ENCODE measurements around the gene ABCC1.

The ABCC1 gene

DNA sequence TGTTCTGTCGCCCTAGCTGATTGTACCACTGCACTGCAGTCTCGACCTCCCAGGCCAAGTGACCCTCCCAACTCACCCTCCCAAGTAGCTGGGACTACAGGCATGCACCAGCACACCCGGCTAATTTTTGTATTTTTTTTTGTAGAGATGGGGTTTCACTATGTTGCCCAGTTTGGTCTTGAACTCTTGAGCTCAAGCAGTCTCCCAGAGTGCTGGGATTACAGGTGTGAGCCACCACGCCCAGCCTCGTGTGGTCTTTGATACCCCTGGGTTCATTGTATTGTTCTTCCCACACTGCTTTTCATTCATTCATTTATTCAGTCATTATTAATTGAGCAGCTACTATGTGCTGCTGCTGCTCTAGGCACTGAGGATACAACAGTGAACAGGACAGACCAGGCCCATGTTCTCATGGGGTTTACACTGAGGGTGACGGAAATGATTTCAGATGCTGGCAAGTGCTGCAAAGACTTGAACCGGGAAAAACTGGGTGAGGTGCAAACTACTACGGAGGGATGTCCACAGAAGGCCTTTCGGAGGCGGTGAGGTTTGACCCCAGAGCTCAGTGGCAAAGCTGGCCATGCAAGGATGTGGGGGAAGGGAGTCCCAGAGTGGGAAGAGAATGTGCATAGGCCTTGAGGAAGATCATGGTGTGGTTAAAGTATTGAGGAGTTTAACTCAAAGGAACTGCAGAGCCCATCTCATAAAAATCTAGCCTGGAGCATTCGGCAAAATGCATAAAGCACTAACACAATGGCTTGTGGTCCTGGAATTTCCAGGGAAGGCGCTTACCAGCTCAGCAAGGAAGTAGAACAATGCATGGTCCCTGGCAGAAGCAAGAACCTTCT lies 10.9 kb downstream of the ABCC1 start:
- Histone ChIP-seq H3K27ac (ENCODE audit: low read length) (no peak overlapping the region), H3K9ac (ENCODE audit: low read length) (no peak overlapping the region), H3K4me3 (ENCODE audit: low read length) (no peak overlapping the region), H3K9me3 (ENCODE audit: control insufficient read depth, low read depth, low read length) (peaks cover 3% of the 10 kb centered on the region), H3K27me3 (ENCODE audit: control insufficient read depth, insufficient read depth, low read length) (no peaks in the 10 kb centered on the region), H3K36me3 (ENCODE audit: control insufficient read depth, low read depth, low read length) (no peaks in the 10 kb centered on the region), H3K4me1 (ENCODE audit: control insufficient read depth, low read depth, low read length) (peaks cover 9% of the 10 kb centered on the region)

DNA sequence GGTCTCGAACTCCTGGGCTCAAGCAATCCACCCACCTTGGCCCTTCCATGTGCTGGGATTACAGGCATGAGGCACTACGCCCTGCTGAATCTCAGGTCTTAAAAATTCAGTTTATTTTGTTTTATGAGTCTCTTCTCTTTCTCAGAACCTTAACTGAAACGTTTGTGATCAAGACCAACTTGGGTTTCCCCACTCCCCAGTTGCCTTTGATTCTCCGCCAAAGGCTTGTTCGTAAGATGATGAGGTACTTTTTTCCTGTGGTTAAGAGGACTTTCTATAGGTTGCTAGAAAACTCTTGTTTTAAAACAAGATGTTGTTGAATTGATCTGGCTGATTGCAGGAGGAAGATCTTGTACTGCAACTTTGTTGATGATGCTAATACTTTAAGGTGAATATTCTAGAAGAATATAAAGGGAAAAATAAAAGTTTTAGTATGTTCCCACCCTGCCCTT lies 11.7 kb downstream of the ABCC1 start:
- Histone ChIP-seq H3K36me3 (ENCODE audit: control insufficient read depth, low read depth, low read length) (no peaks in the 10 kb centered on the region), H3K9ac (ENCODE audit: low read length) (no peak overlapping the region), H3K4me3 (ENCODE audit: low read length) (no peak overlapping the region), H3K4me1 (ENCODE audit: control insufficient read depth, low read depth, low read length) (peaks cover 14% of the 10 kb centered on the region), H3K27ac (ENCODE audit: low read length) (no peak overlapping the region), H3K9me3 (ENCODE audit: control insufficient read depth, low read depth, low read length) (peaks cover 3% of the 10 kb centered on the region), H3K27me3 (ENCODE audit: control insufficient read depth, insufficient read depth, low read length) (no peaks in the 10 kb centered on the region)

- Histone ChIP-seq H3K27me3 (ENCODE audit: control insufficient read depth, insufficient read depth, low read length) (no peaks in the 10 kb centered on the region), H3K27ac (ENCODE audit: low read length) (no peak overlapping the region), H3K36me3 (ENCODE audit: control insufficient read depth, low read depth, low read length) (no peaks in the 10 kb centered on the region), H3K4me3 (ENCODE audit: low read length) (no peak overlapping the region), H3K9me3 (ENCODE audit: control insufficient read depth, low read depth, low read length) (peaks cover 3% of the 10 kb centered on the region), H3K4me1 (ENCODE audit: control insufficient read depth, low read depth, low read length) (peaks cover 14% of the 10 kb centered on the region), H3K9ac (ENCODE audit: low read length) (no peak overlapping the region)
Measured at GRCh38 chr16:15961571-15962090, 12.2 kb downstream of the ABCC1 start.

- Histone ChIP-seq H3K4me3 (ENCODE audit: low read length) (no peak overlapping the region), H3K27me3 (ENCODE audit: control insufficient read depth, insufficient read depth, low read length) (no peaks in the 10 kb centered on the region), H3K36me3 (ENCODE audit: control insufficient read depth, low read depth, low read length) (no peaks in the 10 kb centered on the region), H3K9me3 (ENCODE audit: control insufficient read depth, low read depth, low read length) (peaks cover 3% of the 10 kb centered on the region), H3K4me1 (ENCODE audit: control insufficient read depth, low read depth, low read length) (peaks cover 14% of the 10 kb centered on the region), H3K9ac (ENCODE audit: low read length) (no peak overlapping the region), H3K27ac (ENCODE audit: low read length) (no peak overlapping the region)
Measured at GRCh38 chr16:15963307-15963910, 14.0 kb downstream of the ABCC1 start.

DNA sequence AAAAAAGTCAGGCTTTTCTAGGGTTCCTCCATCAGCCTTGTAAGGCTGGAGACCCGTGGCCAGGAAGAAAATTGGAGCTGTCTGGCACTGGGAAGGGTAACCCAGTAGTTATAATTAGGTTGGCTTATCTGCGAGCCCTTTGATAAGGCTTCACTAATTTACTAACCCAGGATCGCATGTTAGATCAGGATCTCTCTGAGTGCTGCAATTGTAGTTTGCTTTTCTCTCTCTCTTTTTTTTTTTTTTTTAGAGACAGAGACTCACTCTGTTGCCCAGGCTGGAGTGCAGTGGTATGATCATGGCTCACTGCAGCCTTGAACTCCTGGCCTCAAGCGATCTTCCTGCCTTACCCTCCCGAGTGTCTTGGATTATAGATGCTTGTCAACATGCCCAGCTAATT lies 17.0 kb downstream of the ABCC1 start:
- H3K36me3 ChIP-seq (ENCODE audit: control insufficient read depth, low read depth, low read length) = no peaks in the 10 kb centered on the region
- no peak overlapping the region for H3K9ac ChIP-seq (ENCODE audit: low read length)
- no peak overlapping the region for H3K27ac ChIP-seq (ENCODE audit: low read length)
- H3K4me1 ChIP-seq (ENCODE audit: control insufficient read depth, low read depth, low read length) = peaks cover 20% of the 10 kb centered on the region
- no peaks in the 10 kb centered on the region for H3K27me3 ChIP-seq (ENCODE audit: control insufficient read depth, insufficient read depth, low read length)
- peaks cover 3% of the 10 kb centered on the region for H3K9me3 ChIP-seq (ENCODE audit: control insufficient read depth, low read depth, low read length)
- H3K4me3 ChIP-seq (ENCODE audit: low read length) = no peak overlapping the region

DNA sequence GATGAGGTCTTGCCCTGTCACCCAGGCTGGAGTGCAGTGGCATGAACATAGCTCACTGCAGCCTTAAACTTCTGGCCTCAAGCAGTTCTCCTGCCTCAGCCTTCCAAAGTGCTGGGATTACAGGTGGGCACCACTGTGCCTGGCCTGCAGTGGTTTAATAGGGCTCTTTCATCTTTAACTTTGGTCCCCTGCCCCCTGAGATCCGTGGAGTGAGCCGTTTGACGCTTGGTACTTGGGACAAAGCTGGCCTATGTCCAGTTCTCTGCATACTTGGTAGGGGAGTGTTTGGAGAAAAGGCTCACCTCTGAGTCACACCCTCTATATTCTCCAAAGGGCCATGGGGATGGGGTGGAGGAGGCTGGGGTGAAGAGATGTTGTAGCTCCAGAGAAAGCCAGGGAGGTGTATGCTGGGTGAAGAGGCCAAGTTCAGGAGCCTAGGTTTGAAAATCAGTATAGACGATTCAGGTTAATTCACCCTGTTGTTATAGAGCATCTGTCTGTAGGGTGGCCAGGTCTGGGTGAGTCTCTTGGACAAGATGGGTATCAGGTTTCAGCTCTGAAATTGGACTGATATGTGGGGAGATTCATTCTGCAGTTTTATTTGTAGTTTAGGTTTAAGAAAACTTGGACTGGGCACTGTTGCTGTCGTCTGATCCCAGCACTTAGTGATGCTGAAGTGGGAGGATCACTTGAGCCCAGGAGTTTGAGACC lies 17.6 kb downstream of the ABCC1 start:
- peaks cover 19% of the 10 kb centered on the region for H3K4me1 ChIP-seq (ENCODE audit: control insufficient read depth, low read depth, low read length)
- no peak overlapping the region for H3K9ac ChIP-seq (ENCODE audit: low read length)
- no peak overlapping the region for H3K27ac ChIP-seq (ENCODE audit: low read length)
- H3K4me3 ChIP-seq (ENCODE audit: low read length) = no peak overlapping the region
- H3K36me3 ChIP-seq (ENCODE audit: control insufficient read depth, low read depth, low read length) = no peaks in the 10 kb centered on the region
- H3K9me3 ChIP-seq (ENCODE audit: control insufficient read depth, low read depth, low read length) = peaks cover 3% of the 10 kb centered on the region
- H3K27me3 ChIP-seq (ENCODE audit: control insufficient read depth, insufficient read depth, low read length) = no peaks in the 10 kb centered on the region

DNA sequence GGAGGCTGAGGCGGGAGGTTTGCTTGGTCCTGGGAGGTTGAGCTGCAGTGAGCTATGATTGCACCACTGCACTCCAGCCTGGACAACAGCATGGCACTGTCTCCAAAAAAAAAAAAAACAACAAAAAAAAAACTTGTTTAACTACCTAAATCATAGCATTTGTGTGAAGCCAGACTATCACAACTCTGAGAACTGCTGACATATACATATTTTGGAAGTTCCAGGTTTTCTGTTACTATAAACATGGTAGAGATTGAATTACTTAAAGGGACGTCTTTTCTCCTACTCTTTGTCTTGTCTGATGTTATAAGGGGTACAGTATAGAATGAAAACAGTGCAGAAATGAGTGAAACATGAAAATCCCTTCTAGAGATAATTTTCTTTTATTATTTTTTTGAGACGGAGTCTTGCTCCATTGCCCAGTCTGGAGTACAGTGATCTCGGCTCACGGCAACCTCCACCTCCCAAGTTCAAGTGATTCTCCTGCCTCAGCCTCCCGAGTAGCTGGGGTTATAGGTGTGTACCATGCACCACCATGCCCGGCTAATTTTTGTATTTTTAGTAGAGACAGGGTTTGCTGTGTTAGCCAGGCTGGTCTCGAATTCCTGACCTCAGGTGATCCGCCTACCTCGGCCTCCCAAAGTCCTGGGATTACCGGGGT lies 18.4 kb downstream of the ABCC1 start:
- Histone ChIP-seq H3K4me3 (ENCODE audit: low read length) (no peak overlapping the region), H3K9me3 (ENCODE audit: control insufficient read depth, low read depth, low read length) (peaks cover 8% of the 10 kb centered on the region), H3K27ac (ENCODE audit: low read length) (no peak overlapping the region), H3K36me3 (ENCODE audit: control insufficient read depth, low read depth, low read length) (no peaks in the 10 kb centered on the region), H3K27me3 (ENCODE audit: control insufficient read depth, insufficient read depth, low read length) (no peaks in the 10 kb centered on the region), H3K4me1 (ENCODE audit: control insufficient read depth, low read depth, low read length) (peaks cover 23% of the 10 kb centered on the region), H3K9ac (ENCODE audit: low read length) (no peak overlapping the region)

DNA sequence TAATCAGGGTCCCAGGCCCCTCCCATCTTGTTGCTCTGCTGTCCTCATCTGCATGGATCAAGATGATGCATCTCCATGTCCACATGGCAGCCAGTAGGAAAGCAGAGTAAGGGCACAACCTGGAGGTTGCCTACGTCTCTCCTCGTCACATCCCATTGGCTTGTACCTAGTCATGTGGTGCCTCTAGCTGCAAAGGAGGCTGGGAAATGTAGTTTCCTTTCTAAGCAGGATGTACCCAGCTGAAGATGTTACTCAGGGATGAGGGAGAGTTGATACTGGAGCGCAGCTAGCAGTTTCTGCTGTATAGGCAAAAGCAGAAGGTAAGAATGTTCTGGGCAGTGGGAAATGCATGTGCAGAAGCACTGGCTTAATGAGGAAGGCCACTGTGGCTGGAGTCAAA lies 20.8 kb downstream of the ABCC1 start:
- peak overlapping the region; percentile 65 for H3K27ac ChIP-seq (ENCODE audit: low read length)
- peak overlapping the region; percentile 47 for H3K9ac ChIP-seq (ENCODE audit: low read length)
- no peaks in the 10 kb centered on the region for H3K27me3 ChIP-seq (ENCODE audit: control insufficient read depth, insufficient read depth, low read length)
- peaks cover 10% of the 10 kb centered on the region for H3K9me3 ChIP-seq (ENCODE audit: control insufficient read depth, low read depth, low read length)
- no peak overlapping the region for H3K4me3 ChIP-seq (ENCODE audit: low read length)
- H3K36me3 ChIP-seq (ENCODE audit: control insufficient read depth, low read depth, low read length) = no peaks in the 10 kb centered on the region
- H3K4me1 ChIP-seq (ENCODE audit: control insufficient read depth, low read depth, low read length) = peaks cover 20% of the 10 kb centered on the region

GRCh38 chr16:15970743-15971439 lies 21.5 kb downstream of the ABCC1 start:
- Histone ChIP-seq H3K4me1 (ENCODE audit: control insufficient read depth, low read depth, low read length) (peaks cover 17% of the 10 kb centered on the region), H3K27me3 (ENCODE audit: control insufficient read depth, insufficient read depth, low read length) (no peaks in the 10 kb centered on the region), H3K4me3 (ENCODE audit: low read length) (peak overlapping the region; percentile 2), H3K9me3 (ENCODE audit: control insufficient read depth, low read depth, low read length) (peaks cover 10% of the 10 kb centered on the region), H3K9ac (ENCODE audit: low read length) (peak overlapping the region; percentile 53), H3K36me3 (ENCODE audit: control insufficient read depth, low read depth, low read length) (no peaks in the 10 kb centered on the region), H3K27ac (ENCODE audit: low read length) (peak overlapping the region; percentile 88)

DNA sequence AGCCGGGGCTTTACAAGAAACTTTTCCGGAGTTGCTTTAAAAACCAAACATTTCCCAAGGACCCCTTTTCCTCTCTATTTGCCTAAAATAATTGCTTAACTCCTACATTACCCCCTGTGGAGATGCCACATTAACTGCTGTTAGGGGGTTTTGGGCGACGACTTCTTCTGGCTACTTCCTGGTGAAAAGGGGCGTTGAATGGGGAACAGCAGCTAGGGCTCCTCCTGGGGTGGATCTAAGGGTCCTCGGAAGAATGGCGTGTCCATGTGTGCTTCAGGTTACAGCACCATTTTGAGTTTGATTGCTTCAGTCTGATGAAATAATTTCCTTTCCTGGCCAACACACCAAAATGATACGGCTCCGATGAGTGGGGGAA lies 22.0 kb downstream of the ABCC1 start:
- Histone ChIP-seq H3K27ac (ENCODE audit: low read length) (peak overlapping the region; percentile 85), H3K36me3 (ENCODE audit: control insufficient read depth, low read depth, low read length) (no peaks in the 10 kb centered on the region), H3K4me3 (ENCODE audit: low read length) (peak overlapping the region; percentile 2), H3K9ac (ENCODE audit: low read length) (peak overlapping the region; percentile 53), H3K4me1 (ENCODE audit: control insufficient read depth, low read depth, low read length) (peaks cover 22% of the 10 kb centered on the region), H3K27me3 (ENCODE audit: control insufficient read depth, insufficient read depth, low read length) (no peaks in the 10 kb centered on the region), H3K9me3 (ENCODE audit: control insufficient read depth, low read depth, low read length) (peaks cover 10% of the 10 kb centered on the region)
